HepG2 (cell line): ENCODE measurements around the gene GTF3A. TPM values are rescaled to one million over a fixed set of nuclear protein-coding genes. Genes with fewer than 3 reads are reported as not detected.

ENCODE experiments used
- AHR ChIP-seq: IDR thresholded peaks from 2 replicates; pipeline ENCODE4 v1.6.1; 2018; ENCODE audit warnings: missing genetic modification reagents, missing compliant biosample characterization
- CEBPB ChIP-seq: IDR thresholded peaks from 2 replicates; pipeline ENCODE4 v1.6.1; 2011; ENCODE audit warnings: low read depth, low read length, improper control_type of control experiment, borderline replicate concordance
- EEA1 ChIP-seq: sonication (generic); formaldehyde crosslinking; IDR thresholded peaks from 2 replicates; pipeline ENCODE4 v1.5.1; 2020; ENCODE audit warnings: mild to moderate bottlenecking, missing genetic modification reagents, borderline replicate concordance
- EHMT2 ChIP-seq: fragments of 200-600 bp; sonication (generic); IDR thresholded peaks from 2 replicates; pipeline ENCODE4 v1.7.0; 2017; ENCODE audit warnings: antibody characterized with exemption, low read depth, low read length, borderline replicate concordance
- FOXA1 ChIP-seq, 2 experiments: fragments of 450-650 bp in 1 of 2; sonication (generic) in 1 of 2; formaldehyde crosslinking in 1 of 2; IDR thresholded peaks; 2 replicates each; pipeline versions ENCODE4 v1.4.0 to v1.6.1; 2016 to 2020; ENCODE audit warnings: missing genetic modification reagents in 1 of 2
- GFI1 ChIP-seq: sonication (generic); formaldehyde crosslinking; IDR thresholded peaks from 2 replicates; pipeline ENCODE4 v1.5.0; 2020; ENCODE audit warnings: missing genetic modification reagents, mild to moderate bottlenecking, borderline replicate concordance
- GTF2F1 ChIP-seq: fragments of 150-350 bp; IDR thresholded peaks from 2 replicates; pipeline ENCODE4 v1.6.1; 2014; ENCODE audit warnings: low read length
- MIXL1 ChIP-seq: IDR thresholded peaks from 2 replicates; pipeline ENCODE4 v1.6.1; 2016
- NCOA2 ChIP-seq: sonication (generic); formaldehyde crosslinking; IDR thresholded peaks from 2 replicates; pipeline ENCODE4 v1.8.0; 2022; ENCODE audit warnings: inconsistent platforms
- NONO ChIP-seq, 2 experiments: fragments of 450-650 bp in 1 of 2; sonication (generic) in 1 of 2; formaldehyde crosslinking in 1 of 2; IDR thresholded peaks in 1 of 2; conservative IDR thresholded peaks in 1 of 2; 2 replicates each; pipeline versions ENCODE4 v1.6.1 to v1.8.0; 2017 to 2022; ENCODE audit warnings: mild to moderate bottlenecking in 1 of 2, missing genetic modification reagents in 1 of 2, moderate library complexity in 1 of 2
- RFX1 ChIP-seq: fragments of 450-650 bp; IDR thresholded peaks from 2 replicates; pipeline ENCODE4 v1.6.1; 2017
- SALL1 ChIP-seq: sonication (generic); formaldehyde crosslinking; IDR thresholded peaks from 2 replicates; pipeline ENCODE4 v1.8.0; 2022; ENCODE audit warnings: mild to moderate bottlenecking, missing genetic modification reagents
- SAP130 ChIP-seq: IDR thresholded peaks from 2 replicates; pipeline ENCODE4 v1.6.1; 2016; ENCODE audit warnings: low read depth
- SIN3A ChIP-seq: IDR thresholded peaks from 2 replicates; pipeline ENCODE4 v1.6.1; 2011; ENCODE audit warnings: low read depth, mild to moderate bottlenecking, control low read depth, low read length, borderline replicate concordance
- SOX13 ChIP-seq, 3 experiments: fragments of 450-650 bp in 1 of 3; sonication (generic) in 1 of 3; formaldehyde crosslinking in 1 of 3; IDR thresholded peaks in 2 of 3; conservative IDR thresholded peaks in 1 of 3; 2 replicates each; pipeline versions ENCODE4 v1.5.0 to v1.6.1; 2016 to 2020; ENCODE audit warnings: antibody characterized with exemption in 1 of 3, mild to moderate bottlenecking in 1 of 3, missing compliant biosample characterization in 1 of 3, missing genetic modification reagents in 1 of 3, moderate library complexity in 1 of 3
- SOX5 ChIP-seq: IDR thresholded peaks from 2 replicates; pipeline ENCODE4 v1.6.1; 2016; ENCODE audit warnings: borderline replicate concordance
- ZBTB8A ChIP-seq: sonication (generic); formaldehyde crosslinking; IDR thresholded peaks from 2 replicates; pipeline ENCODE4 v1.4.0; 2020; ENCODE audit warnings: mild to moderate bottlenecking, low read depth, missing genetic modification reagents, borderline replicate concordance
- ZNF382 ChIP-seq: sonication (generic); formaldehyde crosslinking; IDR thresholded peaks from 2 replicates; pipeline ENCODE4 v1.5.0; 2020; ENCODE audit warnings: missing genetic modification reagents, mild to moderate bottlenecking, borderline replicate concordance
- ZNF547 ChIP-seq: sonication (generic); formaldehyde crosslinking; IDR thresholded peaks from 2 replicates; pipeline ENCODE4 v1.5.1; 2020; ENCODE audit warnings: mild to moderate bottlenecking, missing genetic modification reagents
- ZNF563 ChIP-seq: sonication (generic); formaldehyde crosslinking; IDR thresholded peaks from 2 replicates; pipeline ENCODE4 v1.8.0; 2022; ENCODE audit warnings: mild to moderate bottlenecking, moderate library complexity, missing genetic modification reagents
- ZNF678 ChIP-seq: sonication (generic); formaldehyde crosslinking; IDR thresholded peaks from 2 replicates; pipeline ENCODE4 v1.4.0; 2020; ENCODE audit warnings: mild to moderate bottlenecking, missing genetic modification reagents
- polyA plus RNA-seq, 8 experiments: library from polyadenylated mRNA; depleted of rRNA in 3 of 8; stranded (reverse) in 7 of 8; unstranded in 1 of 8; fragments of >200 nt; fragmentation: Illumina TruSeq in 4 of 8; extraction: Trizol in 4 of 8; gene quantifications; 2 replicates each; pipeline versions ENCODE4 v1.2.1 to v1.2.3, GENCODE V29; 2011 to 2016; ENCODE audit warnings: low read depth in 4 of 8, missing spikeins in 1 of 8, mixed read lengths in 1 of 8; ENCODE audit not compliant: insufficient read depth in 1 of 8
- total RNA-seq, 5 experiments: library from RNA; depleted of rRNA; stranded (reverse); fragments of >200 nt; fragmentation: Illumina TruSeq; extraction: Trizol; gene quantifications; 2 replicates each; pipeline ENCODE4 v1.2.3, GENCODE V29; 2016; ENCODE audit warnings: low read depth in 1 of 5
- TF ChIP-seq, protein P1 (sequence below): sonication (generic); formaldehyde crosslinking; IDR thresholded peaks from 2 replicates; pipeline ENCODE4 v1.5.0; 2020; ENCODE audit warnings: mild to moderate bottlenecking, missing genetic modification reagents, moderate library complexity
- TF ChIP-seq, protein P2 (sequence below): IDR thresholded peaks from 2 replicates; pipeline ENCODE4 v1.6.1; 2016
- TF ChIP-seq, protein P3 (sequence below): sonication (generic); formaldehyde crosslinking; IDR thresholded peaks from 2 replicates; pipeline ENCODE4 v1.5.0; 2020; ENCODE audit warnings: missing genetic modification reagents
- TF ChIP-seq, protein P4 (sequence below): sonication (generic); formaldehyde crosslinking; IDR thresholded peaks from 2 replicates; pipeline ENCODE4 v1.5.1; 2020; ENCODE audit warnings: missing genetic modification reagents, mild to moderate bottlenecking, borderline replicate concordance

Gene GTF3A
- total and polyA plus RNA-seq, 2 of the 13 experiments (the other 11 are each of a cell fraction or from before 2014, with no cell fraction given) = 42.1 to 176 TPM

DNA sequence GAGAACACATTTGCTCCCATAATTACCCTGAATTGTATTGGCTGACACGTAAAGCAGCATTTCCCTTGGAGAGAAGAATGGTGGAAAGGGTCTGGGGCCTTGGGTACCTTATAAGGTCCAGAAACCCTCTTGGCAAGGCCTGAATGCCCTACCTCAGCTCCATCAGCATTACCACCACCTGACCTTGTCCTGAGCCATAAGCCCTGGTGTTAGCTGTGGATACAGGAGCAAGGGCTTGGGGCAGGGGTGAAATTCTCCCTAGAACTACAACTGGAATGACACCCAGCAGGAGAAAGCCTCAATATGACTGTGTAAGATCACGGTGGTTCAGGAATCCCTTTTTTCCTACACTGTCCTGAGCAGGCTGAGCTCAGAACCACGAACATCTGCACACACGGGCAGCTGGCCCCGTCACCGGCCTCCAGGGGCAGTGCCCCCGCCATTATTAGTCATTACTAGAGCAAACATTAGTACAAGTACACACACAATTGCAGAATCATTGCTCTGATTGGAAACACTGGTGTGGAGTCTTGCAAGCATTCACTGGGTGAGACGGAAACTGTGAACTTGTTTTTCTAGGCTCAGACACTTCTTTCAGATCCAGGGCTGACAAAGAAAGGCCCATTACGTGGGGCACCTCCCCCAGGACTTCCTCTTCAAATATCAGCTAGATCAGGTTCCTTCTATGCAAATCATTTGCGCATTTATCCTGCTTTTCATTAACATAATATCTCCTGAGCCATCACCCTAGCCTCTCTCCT lies 52.7 kb downstream of the GTF3A start (continued):
- TF ChIP-seq, protein P1, sequence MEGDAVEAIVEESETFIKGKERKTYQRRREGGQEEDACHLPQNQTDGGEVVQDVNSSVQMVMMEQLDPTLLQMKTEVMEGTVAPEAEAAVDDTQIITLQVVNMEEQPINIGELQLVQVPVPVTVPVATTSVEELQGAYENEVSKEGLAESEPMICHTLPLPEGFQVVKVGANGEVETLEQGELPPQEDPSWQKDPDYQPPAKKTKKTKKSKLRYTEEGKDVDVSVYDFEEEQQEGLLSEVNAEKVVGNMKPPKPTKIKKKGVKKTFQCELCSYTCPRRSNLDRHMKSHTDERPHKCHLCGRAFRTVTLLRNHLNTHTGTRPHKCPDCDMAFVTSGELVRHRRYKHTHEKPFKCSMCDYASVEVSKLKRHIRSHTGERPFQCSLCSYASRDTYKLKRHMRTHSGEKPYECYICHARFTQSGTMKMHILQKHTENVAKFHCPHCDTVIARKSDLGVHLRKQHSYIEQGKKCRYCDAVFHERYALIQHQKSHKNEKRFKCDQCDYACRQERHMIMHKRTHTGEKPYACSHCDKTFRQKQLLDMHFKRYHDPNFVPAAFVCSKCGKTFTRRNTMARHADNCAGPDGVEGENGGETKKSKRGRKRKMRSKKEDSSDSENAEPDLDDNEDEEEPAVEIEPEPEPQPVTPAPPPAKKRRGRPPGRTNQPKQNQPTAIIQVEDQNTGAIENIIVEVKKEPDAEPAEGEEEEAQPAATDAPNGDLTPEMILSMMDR (CRISPR knock-in tag) = 0 out of 2 replicates have a peak, but pooled peaks have one; percentile 23
- TF ChIP-seq, protein P2, sequence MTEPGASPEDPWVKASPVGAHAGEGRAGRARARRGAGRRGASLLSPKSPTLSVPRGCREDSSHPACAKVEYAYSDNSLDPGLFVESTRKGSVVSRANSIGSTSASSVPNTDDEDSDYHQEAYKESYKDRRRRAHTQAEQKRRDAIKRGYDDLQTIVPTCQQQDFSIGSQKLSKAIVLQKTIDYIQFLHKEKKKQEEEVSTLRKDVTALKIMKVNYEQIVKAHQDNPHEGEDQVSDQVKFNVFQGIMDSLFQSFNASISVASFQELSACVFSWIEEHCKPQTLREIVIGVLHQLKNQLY (CRISPR knock-in tag) = no peak
- TF ChIP-seq SAP130 = peak; percentile 39; the same call in 1 of the 2 replicates
- no peak for TF ChIP-seq ZNF547 (CRISPR knock-in tag)
- no peak for TF ChIP-seq SOX5 (CRISPR knock-in tag)
- 0 out of 2 replicates have a peak, but pooled peaks have one; percentile 21 for TF ChIP-seq MIXL1 (CRISPR knock-in tag)
- no peak for TF ChIP-seq RFX1
- TF ChIP-seq, protein P3, sequence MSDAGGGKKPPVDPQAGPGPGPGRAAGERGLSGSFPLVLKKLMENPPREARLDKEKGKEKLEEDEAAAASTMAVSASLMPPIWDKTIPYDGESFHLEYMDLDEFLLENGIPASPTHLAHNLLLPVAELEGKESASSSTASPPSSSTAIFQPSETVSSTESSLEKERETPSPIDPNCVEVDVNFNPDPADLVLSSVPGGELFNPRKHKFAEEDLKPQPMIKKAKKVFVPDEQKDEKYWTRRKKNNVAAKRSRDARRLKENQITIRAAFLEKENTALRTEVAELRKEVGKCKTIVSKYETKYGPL (CRISPR knock-in tag) = no peak
- TF ChIP-seq ZNF382 (CRISPR knock-in tag) = no peak
- no peak for TF ChIP-seq EHMT2
- TF ChIP-seq EEA1 (CRISPR knock-in tag) = no peak
- no peak for TF ChIP-seq FOXA1 (IDR thresholded peaks at IDR 0.05)
- TF ChIP-seq FOXA1 (CRISPR knock-in tag; IDR thresholded peaks at IDR 0.05) = 0 out of 2 replicates have a peak, but pooled peaks have one; percentile 9
- no peak for TF ChIP-seq NONO (IDR thresholded peaks at IDR 0.05)
- TF ChIP-seq NONO (CRISPR knock-in tag; conservative IDR thresholded peaks at IDR 0.05) = no peak
- no peak for TF ChIP-seq SOX13 (IDR thresholded peaks at IDR 0.05)
- peak in 1 of 2 experiments; percentile 23; a peak in 1 of 4 replicates for TF ChIP-seq SOX13 (CRISPR knock-in tag; conservative IDR thresholded peaks at IDR 0.05 in 1 of 2, IDR thresholded peaks at IDR 0.05 in 1 of 2)
- TF ChIP-seq GFI1 (CRISPR knock-in tag) = 0 out of 2 replicates have a peak, but pooled peaks have one; percentile 40
- no peak for TF ChIP-seq ZBTB8A (CRISPR knock-in tag)
- TF ChIP-seq ZNF563 = no peak
- TF ChIP-seq GTF2F1 = no peak
- TF ChIP-seq NCOA2 (CRISPR knock-in tag) = no peak
- TF ChIP-seq, protein P4, sequence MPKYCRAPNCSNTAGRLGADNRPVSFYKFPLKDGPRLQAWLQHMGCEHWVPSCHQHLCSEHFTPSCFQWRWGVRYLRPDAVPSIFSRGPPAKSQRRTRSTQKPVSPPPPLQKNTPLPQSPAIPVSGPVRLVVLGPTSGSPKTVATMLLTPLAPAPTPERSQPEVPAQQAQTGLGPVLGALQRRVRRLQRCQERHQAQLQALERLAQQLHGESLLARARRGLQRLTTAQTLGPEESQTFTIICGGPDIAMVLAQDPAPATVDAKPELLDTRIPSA (CRISPR knock-in tag) = no peak
- no peak for TF ChIP-seq AHR (CRISPR knock-in tag)
- TF ChIP-seq SIN3A = no peak
- TF ChIP-seq CEBPB = peak; percentile 74; the same call in 1 of the 2 replicates
- no peak for TF ChIP-seq ZNF678 (CRISPR knock-in tag)
- peak; percentile 27; the same call in 1 of the 2 replicates for TF ChIP-seq SALL1 (CRISPR knock-in tag)
